Suppressor macrophage treated with lipopolysaccharide for 1 hour (primary cell): ENCODE data around the gene MEG3.
"Not testable (repeated sequence)": the region's sequence is repeated elsewhere in the genome, so short reads cannot be mapped to it uniquely, and the experiment has no call there.

ENCODE experiments used
- DNase-seq, 3 donors: peaks; one replicate each; pipeline ENCODE4 v3.0.0-alpha.2; 2020 to 2022

Gene MEG3

GRCh38 chr14:100789460-100790417 lies 36.2 kb upstream of the MEG3 start:
- no peak for DNase-seq

- DNase-seq: no peak
These were observed 35.2 kb upstream of the MEG3 start for GRCh38 chr14:100790502-100791347.

GRCh38 chr14:100791348-100791735 lies 34.6 kb upstream of the MEG3 start:
- no peak for DNase-seq

GRCh38 chr14:100791995-100792394 lies 33.9 kb upstream of the MEG3 start:
- DNase-seq: no peak

- DNase-seq: no peak
These were observed 29.0 kb upstream of the MEG3 start for GRCh38 chr14:100796946-100797345.

- DNase-seq: no peak
These were observed 25.9 kb upstream of the MEG3 start for GRCh38 chr14:100800041-100800440.

GRCh38 chr14:100801433-100801832 lies 24.5 kb upstream of the MEG3 start:
- DNase-seq: not testable (repeated sequence)

GRCh38 chr14:100802179-100802578 lies 23.7 kb upstream of the MEG3 start:
- DNase-seq: no peak

GRCh38 chr14:100802766-100803165 lies 23.2 kb upstream of the MEG3 start:
- DNase-seq: no peak

- DNase-seq: no peak
These were observed 22.7 kb upstream of the MEG3 start for GRCh38 chr14:100803226-100803625.

- no peak for DNase-seq
These were observed 22.2 kb upstream of the MEG3 start for GRCh38 chr14:100803676-100804075.

GRCh38 chr14:100804138-100804537 lies 21.8 kb upstream of the MEG3 start:
- DNase-seq: no peak

GRCh38 chr14:100804558-100805309 lies 21.2 kb upstream of the MEG3 start:
- no peak for DNase-seq

GRCh38 chr14:100806386-100806785 lies 19.5 kb upstream of the MEG3 start:
- DNase-seq: no peak

GRCh38 chr14:100807496-100807895 lies 18.4 kb upstream of the MEG3 start:
- no peak for DNase-seq

GRCh38 chr14:100807979-100808734 lies 17.8 kb upstream of the MEG3 start:
- DNase-seq: no peak

- no peak for DNase-seq
These were observed 15.5 kb upstream of the MEG3 start for GRCh38 chr14:100810435-100810834.

- DNase-seq: no peak
These were observed 15.0 kb upstream of the MEG3 start for GRCh38 chr14:100810861-100811461.

GRCh38 chr14:100813291-100813690 lies 12.6 kb upstream of the MEG3 start:
- no peak for DNase-seq

GRCh38 chr14:100815478-100816285 lies 10.2 kb upstream of the MEG3 start:
- DNase-seq: no peak
